GM03348 (cell line): ENCODE measurements around the gene RPL31.
A peak's percentile ranks its signal among the peaks of the same experiment; 100 is the strongest.

ENCODE experiments used
- DNase-seq: peaks from one replicate; pipeline ENCODE4 v3.0.0; 2012; ENCODE audit warnings: low spot score

The RPL31 gene

DNA sequence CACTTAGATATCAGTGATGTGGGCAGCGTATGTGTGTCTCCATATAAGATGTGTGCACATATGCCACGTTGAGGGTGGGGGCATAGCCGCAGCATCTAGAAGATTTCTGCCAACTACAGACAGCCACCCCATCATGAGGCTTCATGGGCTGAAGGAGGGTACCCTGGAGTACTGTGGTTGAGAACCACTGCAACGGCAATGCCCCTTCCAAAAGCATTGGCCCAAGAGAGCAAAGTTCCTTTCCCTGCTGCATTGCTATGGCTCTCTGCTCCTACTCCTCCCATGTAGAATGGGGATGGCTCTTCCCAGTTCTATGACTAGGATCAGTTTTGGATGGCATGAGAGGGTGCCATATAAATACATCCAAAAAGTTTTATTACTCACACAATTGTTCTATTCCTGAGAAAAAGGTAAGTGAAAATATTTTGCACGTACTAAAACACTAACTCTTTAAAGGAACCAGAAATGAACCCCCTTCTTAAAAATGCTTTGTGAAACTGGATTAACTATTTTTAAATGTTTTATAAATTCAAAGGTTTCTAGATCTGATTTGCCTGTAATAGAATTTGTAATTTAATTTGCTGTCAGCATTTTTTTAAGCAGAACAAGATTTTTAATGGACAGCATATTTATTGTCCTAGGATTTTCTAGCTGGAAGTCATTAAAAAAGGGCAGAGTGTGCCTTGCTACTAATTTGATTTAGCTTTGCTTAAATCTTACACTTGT lies 4.4 kb upstream of the RPL31 start:
- DNase-seq: no peak

GRCh38 chr2:100998235-100998573 lies 3.9 kb upstream of the RPL31 start:
- no peak for DNase-seq

DNA sequence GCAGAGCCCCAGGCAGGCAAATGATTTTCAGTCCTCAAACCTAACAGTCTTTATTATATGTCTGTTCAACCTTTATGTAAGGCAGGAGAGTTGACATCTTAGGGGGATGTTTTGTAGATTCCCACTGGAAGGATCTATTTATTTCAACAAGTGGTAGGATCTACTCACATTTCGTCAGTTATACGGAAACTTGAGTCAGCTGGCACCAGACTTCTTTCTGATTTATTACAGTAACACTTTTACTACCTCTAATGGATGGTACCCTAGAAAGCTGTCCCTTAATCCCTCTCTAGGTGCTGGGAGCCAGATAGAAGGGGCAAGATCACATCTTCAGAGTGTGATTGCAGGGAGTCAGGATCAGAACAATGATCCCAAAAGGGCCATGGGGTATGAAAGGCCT lies 2.1 kb upstream of the RPL31 start:
- DNase-seq: no peak

DNA sequence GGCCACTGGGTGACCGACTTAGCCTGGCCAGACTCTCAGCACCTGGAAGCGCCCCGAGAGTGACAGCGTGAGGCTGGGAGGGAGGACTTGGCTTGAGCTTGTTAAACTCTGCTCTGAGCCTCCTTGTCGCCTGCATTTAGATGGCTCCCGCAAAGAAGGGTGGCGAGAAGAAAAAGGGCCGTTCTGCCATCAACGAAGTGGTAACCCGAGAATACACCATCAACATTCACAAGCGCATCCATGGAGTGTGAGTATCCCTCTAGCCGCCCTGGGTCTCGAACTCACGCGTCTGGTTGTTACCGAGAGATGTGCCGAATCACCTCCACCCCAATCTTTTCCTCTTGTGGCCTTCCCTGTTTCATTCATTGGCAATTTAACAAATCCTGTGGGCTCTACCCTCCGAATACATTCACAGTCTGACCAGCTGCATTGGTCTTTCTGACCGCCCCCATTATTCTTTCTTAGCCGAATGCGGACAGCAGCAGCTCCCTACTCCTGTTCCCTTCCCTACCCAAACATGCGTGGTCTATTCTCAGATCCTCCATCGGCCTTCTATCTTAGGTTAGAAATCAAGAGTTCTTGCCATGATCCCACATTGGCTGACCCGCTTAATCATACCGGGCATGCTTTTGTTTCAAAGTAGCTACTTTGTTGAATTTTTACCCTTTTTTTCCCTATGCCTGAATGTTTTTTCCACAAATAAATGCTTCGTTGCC lies 631 bp downstream of the RPL31 start:
- DNase-seq: peak; percentile 35

- no peak for DNase-seq
These were observed 1.2 kb downstream of the RPL31 start for GRCh38 chr2:101003278-101003775.

DNA sequence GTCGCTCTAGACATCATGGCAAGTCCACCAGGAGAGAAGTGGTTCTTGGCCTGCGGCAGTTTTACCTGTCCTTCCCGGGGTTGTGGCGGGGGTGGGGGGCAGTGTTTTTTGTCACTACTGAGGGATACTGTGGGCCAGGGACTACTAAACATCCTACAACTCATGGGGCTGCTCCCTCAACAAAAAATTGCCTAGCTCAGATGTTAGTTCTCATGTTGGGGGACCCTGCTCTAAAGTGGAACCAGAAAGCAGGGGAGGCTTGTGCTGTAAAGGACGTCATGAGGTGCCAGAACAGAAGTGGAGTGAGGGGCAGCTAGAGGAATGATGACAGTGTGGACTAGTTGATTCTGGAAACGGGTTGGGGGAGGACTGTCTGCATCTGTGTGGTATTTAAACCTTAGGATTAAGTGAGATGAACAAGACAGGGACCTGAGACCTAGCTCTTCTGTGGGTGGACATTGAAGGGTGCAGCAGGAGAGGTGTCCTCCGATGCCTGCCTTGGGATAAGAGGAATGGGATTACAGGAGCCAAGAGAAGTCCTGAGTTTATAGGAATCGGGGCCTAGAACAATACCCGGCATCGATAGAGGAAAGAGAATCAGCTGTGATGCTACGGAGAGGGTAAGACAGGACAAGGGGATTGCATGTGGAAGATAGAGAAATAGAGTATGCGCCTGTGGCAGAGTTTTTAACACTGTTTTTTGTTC lies 2.7 kb downstream of the RPL31 start:
- no peak for DNase-seq

GRCh38 chr2:101006065-101006715 lies 4.1 kb downstream of the RPL31 start:
- no peak for DNase-seq

DNA sequence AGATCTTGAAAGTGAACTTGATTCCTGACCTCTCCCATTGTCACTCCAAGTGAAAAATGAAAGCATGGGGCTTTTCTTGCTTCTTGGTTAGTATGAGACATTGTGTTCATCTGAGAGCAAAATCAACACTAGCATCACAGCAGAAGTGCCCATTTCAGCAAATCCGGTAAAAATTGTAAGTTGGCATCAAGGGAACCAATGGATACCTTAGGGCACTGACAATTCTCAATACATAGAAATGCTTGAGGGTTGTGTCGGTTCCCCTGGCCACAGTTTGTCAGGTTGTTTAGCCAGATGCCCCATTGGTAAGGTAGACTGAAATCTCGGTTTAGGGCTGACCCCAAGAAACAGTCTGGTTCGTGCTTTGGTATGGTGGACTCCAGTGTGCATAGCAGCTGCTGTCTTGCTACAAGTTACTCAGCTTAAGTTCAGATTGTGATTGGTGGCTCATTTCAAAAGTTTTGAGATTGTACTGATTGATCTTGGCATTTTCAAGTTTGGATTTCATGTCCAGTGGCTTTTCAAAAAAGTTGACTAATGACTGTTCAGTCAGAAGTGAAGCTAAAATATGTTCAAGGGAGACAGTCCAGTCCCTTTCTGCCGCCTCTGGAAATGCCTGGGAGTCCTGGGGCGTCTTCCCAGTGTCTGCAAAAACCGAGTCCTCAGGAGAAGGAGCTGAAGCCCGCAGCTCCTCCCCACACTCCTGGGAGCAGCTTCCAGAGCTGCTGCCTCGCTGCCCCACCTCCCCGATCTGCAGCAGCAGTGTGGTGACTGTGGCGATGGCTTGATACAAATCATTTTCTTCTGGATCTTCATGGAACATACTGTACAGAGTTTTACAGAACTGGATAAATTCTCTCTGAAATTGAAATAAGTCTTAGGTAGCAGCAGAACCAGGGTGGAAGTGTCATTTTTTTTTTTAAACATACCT lies 5.6 kb downstream of the RPL31 start:
- DNase-seq: no peak

DNA sequence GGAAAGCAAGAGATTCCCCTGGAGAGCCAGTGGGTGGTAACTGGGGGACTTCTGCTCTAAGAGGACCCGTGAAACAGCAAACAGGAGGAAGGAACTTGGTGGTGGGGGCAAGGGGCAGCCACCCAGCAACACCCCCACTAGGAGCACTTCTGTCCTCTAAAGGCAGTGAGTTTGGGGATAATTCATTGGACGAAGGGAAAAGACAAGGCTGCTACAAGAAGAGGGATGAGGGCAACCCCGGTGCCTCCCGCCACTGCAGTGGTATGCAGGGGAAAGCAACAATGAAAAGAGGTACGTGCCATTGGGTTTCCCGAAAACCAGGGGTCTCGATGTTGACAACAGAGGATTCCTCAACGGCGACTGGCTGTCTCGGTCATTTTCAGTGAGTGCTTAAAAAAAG lies 9.1 kb downstream of the RPL31 start:
- no peak for DNase-seq

DNA sequence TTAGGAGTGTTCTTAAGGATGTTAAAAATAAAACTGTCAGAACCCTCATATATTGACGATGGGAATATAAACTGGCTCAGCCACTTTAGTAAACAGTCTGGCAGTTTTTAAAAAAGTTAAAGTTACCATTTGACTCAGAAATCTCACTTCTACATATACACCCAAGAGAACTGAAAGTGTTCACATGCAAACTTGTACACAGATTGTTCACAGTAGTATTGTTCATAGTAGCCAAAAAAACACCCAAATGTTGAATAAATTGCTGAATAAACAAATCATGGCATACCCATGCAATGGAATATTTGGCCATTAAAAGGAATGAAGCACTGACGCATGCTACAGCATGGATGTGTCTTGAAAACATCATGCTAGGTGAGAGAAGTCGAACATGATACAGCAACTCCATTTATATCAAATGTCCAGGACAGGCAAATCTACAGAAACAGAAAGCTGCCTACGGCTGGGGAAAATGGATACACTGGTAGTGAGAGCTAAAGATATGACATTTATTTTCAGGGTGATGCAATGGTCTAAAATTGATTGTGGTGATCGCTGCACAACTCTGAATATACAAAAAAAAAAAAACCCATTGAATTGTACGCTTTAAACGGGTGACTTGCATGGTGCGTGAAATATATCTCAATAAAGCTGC lies 10.1 kb downstream of the RPL31 start:
- no peak for DNase-seq

GRCh38 chr2:101012706-101013181 lies 10.7 kb downstream of the RPL31 start:
- DNase-seq: peak; percentile 52

GRCh38 chr2:101014264-101014857 lies 12.3 kb downstream of the RPL31 start:
- no peak for DNase-seq

GRCh38 chr2:101017371-101017770 lies 15.3 kb downstream of the RPL31 start:
- DNase-seq: no peak

- no peak for DNase-seq
These were observed 16.8 kb downstream of the RPL31 start for GRCh38 chr2:101018934-101019333.

DNA sequence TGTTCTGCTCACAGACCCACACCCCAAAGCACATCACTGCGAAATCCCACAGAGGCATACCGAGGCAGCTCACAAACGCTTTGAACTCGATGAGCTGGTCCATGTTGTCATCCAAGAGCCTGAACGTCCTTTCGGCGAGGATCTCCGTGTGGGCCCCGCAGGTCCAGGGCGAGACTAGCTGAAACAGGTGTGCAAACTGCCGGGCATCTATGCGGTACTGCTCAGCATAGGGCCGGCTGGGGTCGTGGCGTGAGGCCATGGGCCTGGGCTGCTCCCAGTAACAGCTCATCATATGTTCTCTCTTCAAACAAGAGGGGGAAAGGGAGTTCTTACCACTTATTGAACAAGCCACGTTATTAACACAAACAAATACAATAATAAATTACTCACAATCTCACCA lies 20.1 kb downstream of the RPL31 start:
- no peak for DNase-seq

- DNase-seq: no peak
These were observed 21.4 kb downstream of the RPL31 start for GRCh38 chr2:101023327-101024107.

DNA sequence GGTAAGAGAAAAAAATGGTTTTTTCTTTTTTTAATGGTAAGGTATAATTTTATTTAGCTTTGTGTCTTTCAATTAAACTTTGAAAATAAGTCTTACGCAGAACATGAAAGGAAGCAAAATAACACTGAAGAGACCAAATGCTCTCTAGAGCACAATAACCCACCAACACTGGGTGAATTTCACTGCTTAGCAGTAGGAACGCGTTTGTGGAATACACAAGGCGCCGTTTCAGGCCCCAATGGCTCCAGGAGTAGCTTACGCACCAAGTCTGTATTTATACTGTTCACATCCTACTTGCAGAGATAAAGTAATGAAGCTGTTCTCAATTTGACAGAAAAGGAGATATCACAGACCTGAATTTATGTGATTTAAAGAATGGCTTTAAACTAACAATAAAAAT lies 23.5 kb downstream of the RPL31 start:
- no peak for DNase-seq

DNA sequence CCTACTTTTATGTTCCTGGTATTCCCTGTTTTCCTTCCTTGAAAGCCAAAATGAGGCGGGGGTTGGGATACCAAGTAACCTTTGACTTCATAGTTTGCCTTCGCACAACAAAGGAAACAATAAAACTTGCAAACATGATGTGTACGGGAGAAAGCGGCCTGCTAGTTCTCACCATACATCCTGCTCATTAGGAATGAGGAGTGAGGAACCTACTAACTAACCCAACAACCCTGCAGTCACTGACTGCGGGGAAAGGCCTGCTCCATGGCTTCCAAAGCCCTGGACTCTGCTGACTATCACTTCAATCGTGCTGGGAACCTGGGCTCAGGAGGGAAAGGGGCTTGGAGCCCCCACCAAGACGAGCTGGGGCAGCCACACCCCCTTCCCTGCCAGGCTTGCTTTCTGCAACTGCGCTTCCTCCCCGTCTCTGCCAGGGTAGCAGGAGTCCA lies 24.2 kb downstream of the RPL31 start:
- DNase-seq: no peak

DNA sequence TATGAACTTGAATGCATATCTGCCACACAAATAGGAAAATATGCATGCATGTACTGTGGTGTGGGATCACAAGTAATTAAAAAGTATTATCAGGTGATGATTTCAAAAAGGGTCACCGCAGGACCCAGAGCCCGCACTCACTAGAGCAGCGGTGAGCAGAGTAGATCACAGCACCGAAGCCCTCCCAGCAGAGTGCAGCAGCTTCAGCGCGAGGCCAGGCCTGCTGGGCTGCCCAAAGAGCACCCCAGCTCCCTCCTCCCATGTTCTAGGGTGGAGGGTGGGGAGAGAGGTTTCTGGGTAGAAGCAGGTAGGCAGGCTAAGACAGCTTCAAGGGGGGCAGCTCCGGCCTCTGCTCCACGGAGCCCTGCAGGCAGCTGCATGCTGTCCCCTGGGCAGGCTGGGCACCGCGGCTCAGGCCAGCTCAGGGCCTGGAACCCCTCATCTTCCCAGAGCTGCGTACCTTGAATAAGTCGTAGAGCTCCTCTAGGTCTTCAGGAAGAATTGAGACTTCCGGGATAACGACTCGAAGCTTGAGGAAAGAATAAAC lies 24.9 kb downstream of the RPL31 start:
- no peak for DNase-seq
